ENCODE results near the gene PDE6D. TPM values are rescaled to one million over a fixed set of nuclear protein-coding genes. Genes with fewer than 3 reads are reported as not detected.

The PDE6D gene
- total and polyA plus RNA-seq, 2 of the 13 experiments (the other 11 are each of a cell fraction or from before 2014, with no cell fraction given), result 14.1 to 23.2 TPM

- Histone ChIP-seq H3K27ac (ENCODE audit: extremely low read length, insufficient read depth, low read length) (peak overlapping the region; percentile 65), H2AFZ (ENCODE audit: low read length) (no peak overlapping the region), H3K4me1 (ENCODE audit: insufficient read depth, low read length) (peaks cover 44% of the 10 kb centered on the region), H3K4me3 (replicated peaks in 1 of 3; ENCODE audit: insufficient read depth in 1 of 3, low read depth in 2 of 3, low read length in 3 of 3) (peak overlapping the region; percentile 70 to 92 (median 88)), H3K4me2 (ENCODE audit: low read depth, low read length) (peak overlapping the region; percentile 100), H3K27me3 (ENCODE audit: control insufficient read depth in 1 of 2, insufficient read depth in 2 of 2, low read length in 2 of 2) (no peaks in the 10 kb centered on the region; a peak in 1 of 5 replicates), H4K20me1 (ENCODE audit: insufficient read depth, low read length) (0 out of 2 replicates have a peak, but pooled peaks cover 3% of the 10 kb centered on the region), H3K79me2 (ENCODE audit: insufficient read depth, low read length) (peaks cover 12% of the 10 kb centered on the region), H3K36me3 (replicated peaks in 1 of 2; ENCODE audit: control insufficient read depth in 1 of 2, insufficient read depth in 2 of 2, low read length in 2 of 2) (no peaks in the 10 kb centered on the region), H3K9ac (ENCODE audit: insufficient read depth, low read depth, low read length) (peak overlapping the region; percentile 77), H3K9me3 (ENCODE audit: low read length) (no peaks in the 10 kb centered on the region)
- no TSS peak for BruUV-seq (replicated peaks)
- WGBS (ENCODE audit: low lambda C conversion rate), result 8% methylated on average over 33 of the region's 51 CpGs
- peak; percentile 69 for ATAC-seq
- DNase-seq (ENCODE audit: low spot score), result peak; percentile 44
- in situ Hi-C loops (cut with HindIII; ENCODE audit: extremely low pct_ligation_motif_present, low pct_unique_long_range_greater_than_20kb) (no loop called here), intact Hi-C loops (cut with micrococcal nuclease; ENCODE audit: unreplicated experiment) (loop anchor here (2.0 kb wide), 3 partner anchors 60 to 168 kb away; no protein-coding TSS in a partner anchor)
- CTCF ChIA-PET (ENCODE audit: low intra/inter-chr PET ratio, low total read pairs), result no interaction called here
- FAIRE-seq, result no peak
- POLR2A ChIA-PET, result interaction anchor here (0.6 to 1.0 kb wide), 9 partner anchors 9 to 770 kb away, joined by 3 to 8 read pairs (median 3); partner anchors contain the start of genes EIF4E2, NCL, PTMA and TIGD1
- no peak for TF ChIP-seq ZSCAN30 (CRISPR knock-in tag; IDR thresholded peaks at IDR 0.05)
- no peak for TF ChIP-seq ZFP36L2 (CRISPR knock-in tag; IDR thresholded peaks at IDR 0.05)
- TF ChIP-seq MBNL3 (CRISPR knock-in tag; conservative IDR thresholded peaks at IDR 0.05), result no peak
- TF ChIP-seq CHCHD3 (CRISPR knock-in tag; IDR thresholded peaks at IDR 0.05), result no peak
- TF ChIP-seq CHD4 (IDR thresholded peaks at IDR 0.05; ENCODE audit: borderline replicate concordance, low read length), result 0 out of 2 replicates have a peak, but pooled peaks have one; percentile 6
- no peak for TF ChIP-seq ARID3A (IDR thresholded peaks at IDR 0.05; ENCODE audit: low read depth, low read length)
- no peak for TF ChIP-seq TBX3 (IDR thresholded peaks at IDR 0.05; ENCODE audit: borderline replicate concordance)
- TF ChIP-seq ZNF782 (CRISPR knock-in tag; IDR thresholded peaks at IDR 0.05; ENCODE audit: borderline replicate concordance), result no peak
- no peak for TF ChIP-seq PRDM10 (CRISPR knock-in tag; IDR thresholded peaks at IDR 0.05; ENCODE audit: low read depth)
- no peak; the same call in 1 of the 2 replicates for TF ChIP-seq BCL6 (CRISPR knock-in tag; IDR thresholded peaks at IDR 0.05)
- no peak for TF ChIP-seq THAP7 (CRISPR knock-in tag; IDR thresholded peaks at IDR 0.05)
Observed at GRCh38 chr2:231780123-231780908, 766 bp downstream of the PDE6D start.
